Hepatocyte (in vitro differentiated cells): ENCODE measurements around the gene ANAPC2.

ENCODE experiments used
- CTCF ChIP-seq: fragments of 200-600 bp; sonication (generic); IDR thresholded peaks from 2 replicates; pipeline ENCODE4 v1.5.1; 2016; ENCODE audit warnings: antibody characterized with exemption, mild to moderate bottlenecking; ENCODE audit not compliant: poor library complexity
- EZH2phosphoT487 ChIP-seq: fragments of 200-600 bp; sonication (generic); IDR thresholded peaks from one replicate; pipeline ENCODE4 v1.6.1; 2018; ENCODE audit warnings: antibody characterized with exemption, mild to moderate bottlenecking, low read depth, moderate library complexity; ENCODE audit not compliant: unreplicated experiment, severe bottlenecking

- TF ChIP-seq CTCF: no peak
- TF ChIP-seq EZH2phosphoT487: no peak
These were observed 31.6 kb downstream of the ANAPC2 start for GRCh38 chr9:137156567-137157375.
